ENCODE measurements around the gene LRPPRC.
A peak's percentile ranks its signal among the peaks of the same experiment; 100 is the strongest.

LRPPRC gene

DNA sequence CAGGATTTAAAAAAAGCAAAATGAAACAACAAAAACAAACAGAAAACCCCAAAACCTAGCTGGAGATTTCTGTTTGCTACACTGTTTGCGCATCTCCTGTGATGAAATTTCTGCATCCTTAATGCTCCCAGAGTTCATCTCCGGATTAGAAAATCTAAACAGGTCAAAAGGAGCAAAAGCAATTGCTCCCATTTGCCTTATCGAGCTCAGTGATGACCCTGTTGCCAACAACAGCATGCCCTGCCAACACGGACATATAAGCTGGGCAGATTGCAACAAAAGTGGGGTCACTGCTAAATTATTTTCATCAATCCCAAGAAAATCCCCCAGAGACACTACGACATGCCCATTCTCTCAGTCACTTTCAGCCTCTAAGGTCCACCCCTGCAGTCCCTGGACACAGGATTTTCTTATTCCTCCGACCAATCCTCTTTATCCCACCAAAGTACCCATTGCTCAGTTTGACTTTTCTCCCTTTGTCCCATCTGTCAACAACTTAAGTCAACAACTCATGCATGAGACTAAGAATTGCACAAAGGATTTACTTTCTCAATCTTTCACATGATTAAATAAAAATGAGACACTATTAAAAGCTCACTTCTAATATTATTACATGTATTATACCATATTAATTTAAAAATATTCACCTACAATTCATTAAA is 89.2 kb downstream of the LRPPRC start:
- no peak for DNase-seq (ENCODE audit: low spot score)

- no peak for DNase-seq (ENCODE audit: low spot score)
These were observed 89.9 kb downstream of the LRPPRC start for GRCh38 chr2:43905871-43906270.

- DNase-seq (ENCODE audit: low spot score) = no peak
These were observed 90.4 kb downstream of the LRPPRC start for GRCh38 chr2:43905371-43905803.

DNA sequence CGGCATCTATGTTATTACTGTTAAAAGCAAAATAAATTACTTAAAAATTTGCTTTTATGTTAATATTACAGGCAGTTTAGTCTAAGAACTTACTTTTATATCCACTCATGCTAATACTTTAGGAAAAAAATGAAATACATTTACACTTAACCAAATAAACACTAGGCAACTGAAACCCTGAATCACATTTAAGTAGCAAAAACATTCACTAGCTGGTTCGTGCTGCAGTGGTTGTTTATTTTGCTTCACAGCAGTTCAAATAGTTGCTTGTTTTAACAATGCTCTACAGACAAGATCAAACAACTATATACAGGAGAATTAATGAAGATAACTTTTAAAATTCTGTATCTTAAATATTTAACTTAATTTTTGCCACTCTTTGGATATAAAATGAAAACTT is 96.2 kb downstream of the LRPPRC start:
- no peak for DNase-seq (ENCODE audit: low spot score)

DNA sequence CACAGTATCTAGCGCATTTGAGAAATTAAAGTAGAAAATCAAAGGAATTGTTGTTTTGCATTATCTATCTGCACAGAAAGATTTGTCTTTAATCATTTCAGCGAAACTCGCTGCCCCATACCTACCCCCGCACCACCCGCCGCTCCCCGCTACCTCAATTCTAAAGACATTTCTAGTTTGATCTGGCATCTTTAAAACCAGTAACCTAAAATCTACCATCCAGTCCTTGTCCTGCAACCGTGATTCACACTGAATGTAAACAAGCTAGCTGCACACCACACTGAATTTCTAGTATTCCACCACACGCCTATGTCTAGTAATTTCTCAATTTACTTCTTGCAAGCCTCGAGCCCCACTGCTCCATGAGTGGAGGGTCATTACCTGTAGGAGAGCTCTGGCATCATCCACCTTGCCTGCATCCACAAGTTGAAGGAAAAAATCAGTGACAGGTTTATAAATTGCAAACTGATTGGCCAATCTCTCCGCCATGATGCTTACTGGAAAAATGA is 96.9 kb downstream of the LRPPRC start:
- DNase-seq (ENCODE audit: low spot score) = no peak

- no peak for DNase-seq (ENCODE audit: low spot score)
These were observed 97.5 kb downstream of the LRPPRC start for GRCh38 chr2:43898134-43898837.

GRCh38 chr2:43897492-43897891 is 98.3 kb downstream of the LRPPRC start:
- DNase-seq (ENCODE audit: low spot score) = no peak

- DNase-seq (ENCODE audit: low spot score) = no peak
These were observed 98.9 kb downstream of the LRPPRC start for GRCh38 chr2:43896906-43897305.

GRCh38 chr2:43894743-43895142 is 101.0 kb downstream of the LRPPRC start:
- DNase-seq (ENCODE audit: low spot score) = peak; percentile 20

DNA sequence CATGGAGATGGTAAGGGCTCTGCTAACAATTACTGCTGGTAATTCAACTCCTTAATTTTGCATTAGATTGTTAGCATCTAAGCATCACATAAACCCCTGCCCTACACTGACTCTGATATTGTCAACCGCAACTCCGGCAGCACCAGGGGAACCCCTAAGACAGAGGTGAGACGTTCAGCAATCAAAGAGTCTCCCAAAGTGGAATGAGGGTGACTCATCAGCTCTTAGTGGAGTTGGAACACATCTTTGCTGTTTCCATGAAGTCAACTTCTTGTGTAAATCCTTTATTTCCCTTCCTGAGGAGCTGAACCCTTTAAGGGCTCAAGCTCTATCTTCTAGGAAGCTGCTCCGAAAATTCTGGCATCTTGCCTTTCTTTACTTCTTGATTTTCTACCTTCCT is 104.9 kb downstream of the LRPPRC start:
- DNase-seq (ENCODE audit: low spot score) = no peak

GRCh38 chr2:43889416-43889815 is 106.4 kb downstream of the LRPPRC start:
- no peak for DNase-seq (ENCODE audit: low spot score)

DNA sequence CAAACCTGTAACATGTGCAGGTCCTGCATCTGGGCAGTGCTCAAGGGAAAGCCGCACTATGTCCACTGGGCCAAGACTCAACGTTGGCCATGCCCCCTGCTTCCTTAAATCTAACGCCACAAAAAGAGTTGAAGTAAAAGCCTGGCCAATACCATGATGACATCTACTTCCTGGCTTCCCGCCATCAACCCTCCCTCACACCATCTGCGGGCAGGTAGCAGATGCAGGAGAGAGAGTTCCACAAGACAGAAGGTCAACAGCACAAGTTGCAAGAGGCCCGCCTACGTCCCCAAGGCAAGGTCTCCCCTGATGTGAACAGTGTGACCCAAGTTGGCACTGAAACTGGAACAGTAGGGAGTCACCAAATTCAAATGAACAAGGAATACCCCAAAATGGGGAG is 108.6 kb downstream of the LRPPRC start:
- DNase-seq (ENCODE audit: low spot score) = no peak

DNA sequence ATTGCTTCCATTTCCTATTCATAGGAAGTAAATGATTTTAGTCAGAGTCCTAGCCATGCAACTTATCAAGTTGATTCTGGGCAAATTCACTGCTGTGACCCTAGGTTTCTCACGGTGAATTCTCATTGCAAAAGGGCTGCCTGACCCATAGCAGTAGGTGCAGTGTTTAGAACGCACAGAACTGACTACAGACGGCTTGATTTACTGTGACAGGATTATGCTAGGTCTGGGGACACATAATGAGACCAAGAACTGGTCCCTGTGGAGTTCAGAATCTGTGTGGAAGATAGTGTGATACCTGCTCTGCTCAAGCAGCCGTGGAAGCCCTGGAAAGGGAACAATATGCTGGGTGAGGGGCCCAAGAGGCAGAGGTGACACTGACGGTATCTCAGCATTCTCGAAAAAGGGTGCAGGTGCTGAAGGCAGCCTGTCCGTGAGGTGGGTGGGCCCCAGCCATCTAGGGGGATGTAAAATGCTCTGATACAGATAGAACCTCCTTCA is 110.6 kb downstream of the LRPPRC start:
- no peak for DNase-seq (ENCODE audit: low spot score)

DNA sequence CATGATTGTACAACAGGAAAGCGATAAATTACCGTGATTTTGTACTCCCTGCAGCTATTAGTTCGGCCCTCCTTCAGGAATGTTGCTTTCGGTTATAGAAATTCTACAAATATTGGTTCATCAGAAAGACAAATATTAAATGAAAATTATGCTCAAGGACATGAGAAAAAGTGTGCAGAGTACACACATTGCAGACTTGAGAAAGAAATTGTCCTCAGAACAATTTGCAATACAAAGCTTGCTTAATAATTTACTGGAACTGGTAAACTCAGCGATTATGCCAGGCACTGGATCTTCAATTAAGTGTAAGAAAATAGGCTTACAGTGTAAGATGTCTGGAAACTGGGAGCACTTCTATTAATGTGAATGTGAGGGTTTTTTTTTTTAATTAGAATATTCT is 111.1 kb downstream of the LRPPRC start:
- DNase-seq (ENCODE audit: low spot score) = no peak

DNA sequence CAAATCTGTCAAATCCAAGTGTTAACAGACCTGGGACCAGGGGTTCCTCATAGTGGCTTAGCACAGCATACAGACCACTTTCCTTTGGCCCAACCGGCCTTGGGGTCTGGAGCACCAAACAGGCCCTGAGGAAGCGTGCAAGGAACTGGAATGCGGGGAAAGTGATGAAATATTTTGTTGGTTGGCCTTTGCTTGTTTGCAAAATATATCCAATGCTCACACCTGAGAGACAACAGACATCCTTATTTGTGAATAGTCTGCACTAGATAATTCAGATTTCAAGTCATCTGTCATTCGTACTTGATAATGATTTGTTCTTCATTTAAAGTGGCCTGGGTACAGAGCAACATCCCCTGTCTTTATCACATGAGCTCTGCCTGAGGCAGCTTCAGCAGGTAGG is 113.5 kb downstream of the LRPPRC start:
- no peak for DNase-seq (ENCODE audit: low spot score)

GRCh38 chr2:43880952-43881351 is 114.8 kb downstream of the LRPPRC start:
- DNase-seq (ENCODE audit: low spot score) = no peak

DNA sequence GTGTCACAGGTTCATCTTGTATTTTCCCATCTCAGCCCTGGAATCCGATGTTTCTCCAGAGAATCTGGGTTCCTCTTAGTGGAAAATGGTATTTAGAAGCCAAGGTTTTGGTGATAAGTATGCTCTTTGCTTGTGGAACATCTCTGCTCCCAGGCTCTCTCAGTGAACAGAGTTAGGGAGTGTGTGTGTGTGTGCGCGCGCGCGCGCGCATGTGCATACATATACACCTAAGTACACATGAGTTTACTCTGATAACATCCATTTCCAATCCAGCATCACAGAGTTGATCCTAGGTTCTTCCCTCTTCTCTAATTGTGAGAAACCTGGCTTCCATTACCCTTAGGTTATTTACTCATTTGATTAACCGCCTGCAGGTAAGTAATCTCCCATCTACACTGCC is 115.3 kb downstream of the LRPPRC start:
- DNase-seq (ENCODE audit: low spot score) = no peak

DNA sequence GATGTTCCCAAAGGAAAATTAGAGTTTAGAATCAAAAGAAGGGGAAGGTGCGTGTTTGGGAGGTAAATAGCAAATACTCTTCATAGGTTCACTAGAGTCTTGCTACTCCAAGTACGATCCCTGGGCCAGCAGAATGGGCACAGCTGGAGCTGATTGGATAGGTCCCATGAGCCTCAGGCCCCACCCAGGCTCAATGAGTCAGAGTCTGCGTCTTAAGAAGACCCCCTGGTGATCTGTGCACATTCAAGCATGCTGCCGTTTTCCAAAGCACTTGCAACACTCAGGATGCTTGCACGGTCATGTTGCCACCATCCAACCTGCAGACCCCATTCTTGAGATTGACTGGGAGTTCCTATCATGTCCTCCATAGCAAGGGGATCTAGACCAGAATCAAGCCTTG is 116.5 kb downstream of the LRPPRC start:
- no peak for DNase-seq (ENCODE audit: low spot score)

DNA sequence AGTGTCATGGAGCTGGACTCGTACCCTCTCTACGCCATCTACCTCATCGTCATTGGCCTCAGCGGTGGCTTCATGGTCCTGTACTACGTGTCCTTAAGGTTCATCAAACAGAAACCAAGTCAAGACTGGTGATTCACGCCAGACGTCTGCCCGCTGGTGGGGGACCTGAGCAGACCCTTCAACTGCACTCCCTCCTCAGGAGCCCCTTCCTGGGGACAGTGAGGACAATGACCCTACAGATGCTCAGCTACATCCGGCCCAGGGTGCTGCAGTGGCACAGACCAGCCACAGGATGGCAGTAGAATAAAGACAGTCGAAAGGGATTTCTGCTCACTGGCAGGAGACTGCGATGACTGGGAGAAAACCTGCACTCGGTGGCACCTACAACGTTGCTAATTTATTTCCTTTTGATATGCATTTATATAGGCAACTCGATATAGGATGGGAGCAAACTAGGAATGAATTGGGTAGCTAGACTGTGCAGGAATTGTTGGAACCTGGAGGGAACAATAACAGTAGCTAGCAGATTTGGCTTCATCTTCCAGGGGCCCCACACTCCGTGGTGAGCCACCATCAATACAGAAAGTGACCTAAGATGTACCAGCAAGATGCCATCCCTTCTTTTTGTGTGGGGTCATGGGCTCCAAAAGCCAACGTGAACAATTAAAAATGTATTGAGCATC is 117.9 kb downstream of the LRPPRC start:
- peak; percentile 51 for DNase-seq (ENCODE audit: low spot score)

- no peak for DNase-seq (ENCODE audit: low spot score)
These were observed 120.9 kb downstream of the LRPPRC start for GRCh38 chr2:43874776-43875451.

DNA sequence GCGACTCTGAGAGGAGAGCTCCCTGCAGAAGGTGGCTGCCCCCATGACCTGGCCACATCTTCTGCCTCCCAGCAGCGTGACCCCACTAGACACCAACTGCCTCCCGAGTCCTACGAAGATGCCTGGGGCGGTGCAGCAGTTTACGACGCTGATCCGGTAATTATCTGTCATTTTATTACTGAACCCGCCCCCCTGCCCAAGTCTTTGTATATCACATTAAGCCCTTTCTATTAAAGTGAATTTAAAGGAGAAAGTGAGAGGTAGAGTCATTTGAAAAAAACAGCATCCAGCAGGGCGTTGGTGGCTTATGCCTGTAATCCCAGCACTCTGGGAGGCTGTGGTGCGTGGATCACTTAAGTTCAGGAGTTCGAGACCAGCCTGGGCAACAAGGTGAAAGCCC is 123.6 kb downstream of the LRPPRC start:
- no peak for DNase-seq (ENCODE audit: low spot score)

GRCh38 chr2:43855292-43855691 is 140.5 kb downstream of the LRPPRC start:
- no peak for DNase-seq (ENCODE audit: low spot score)
